Measurements from ENCODE around the gene INKA1.
A peak's percentile ranks its signal among the peaks of the same experiment; 100 is the strongest.
"Not testable (repeated sequence)": the region's sequence is repeated elsewhere in the genome, so short reads cannot be mapped to it uniquely, and the experiment has no call there.

INKA1 gene

GRCh38 chr3:49802719-49803464 lies at the start of gene INKA1:
Gene INKA1 (plus strand): TSS chr3:49803261. CDS start chr3:49803393, 132 bp downstream.
- Mint-ChIP-seq H3K4me3 (peak within 1 kb of the TSS; percentile 85), H3K4me1 (peaks cover 38% of the 10 kb centered on the region), H3K36me3 (no peaks in the 10 kb centered on the region), H3K9me3 (no peaks in the 10 kb centered on the region), H3K27me3 (peaks cover 2% of the 10 kb centered on the region), H3K27ac (peak within 1 kb of the TSS; percentile 85)
- peak; percentile 88 to 93 for DNase-seq (ENCODE audit: low spot score in 2 of 2)
- peak; percentile 72 for ATAC-seq (ENCODE audit: low read depth)

- peaks cover 15% of the 10 kb centered on the region for H3K36me3 Mint-ChIP-seq
- H3K9me3 Mint-ChIP-seq, result no peaks in the 10 kb centered on the region
- H3K4me3 Mint-ChIP-seq, result no peak overlapping the region
- no peak overlapping the region for H3K27ac Mint-ChIP-seq
- DNase-seq (ENCODE audit: low spot score in 2 of 2) (no peak), ATAC-seq (ENCODE audit: low read depth) (no peak)
- H3K4me1 Mint-ChIP-seq, result peaks cover 35% of the 10 kb centered on the region
- H3K27me3 Mint-ChIP-seq, result no peaks in the 10 kb centered on the region
Observed at GRCh38 chr3:49754536-49754935, 48.5 kb upstream of the INKA1 start.

GRCh38 chr3:49756036-49756435 lies 47.0 kb upstream of the INKA1 start:
- Mint-ChIP-seq H3K4me1 (peaks cover 36% of the 10 kb centered on the region), H3K27me3 (no peaks in the 10 kb centered on the region), H3K27ac (no peak overlapping the region), H3K4me3 (no peak overlapping the region), H3K36me3 (peaks cover 14% of the 10 kb centered on the region), H3K9me3 (no peaks in the 10 kb centered on the region)
- ATAC-seq (ENCODE audit: low read depth), result no peak
- DNase-seq (ENCODE audit: low spot score in 2 of 2), result no peak

DNA sequence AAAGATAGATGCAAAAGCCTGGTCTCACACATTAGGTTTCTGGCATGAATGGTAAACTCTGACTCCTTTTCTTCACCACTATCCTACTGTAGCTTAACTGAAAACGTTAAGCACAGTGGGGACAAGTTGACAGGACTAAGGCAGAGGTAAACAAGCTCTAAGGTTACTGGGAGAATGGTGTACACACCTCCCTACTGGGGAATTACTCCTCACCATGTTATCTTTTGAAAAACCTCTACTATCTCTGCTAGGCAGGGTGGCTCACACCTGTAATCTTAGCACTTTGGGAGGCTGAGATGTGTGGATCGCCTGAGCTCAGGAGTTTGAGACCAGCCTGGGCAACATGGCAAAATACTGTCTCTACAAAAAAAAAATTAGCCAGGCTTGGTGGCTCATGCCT lies 45.9 kb upstream of the INKA1 start:
- Mint-ChIP-seq H3K27me3 (no peaks in the 10 kb centered on the region), H3K27ac (no peak overlapping the region), H3K9me3 (no peaks in the 10 kb centered on the region), H3K4me3 (no peak overlapping the region), H3K36me3 (peaks cover 14% of the 10 kb centered on the region), H3K4me1 (peaks cover 36% of the 10 kb centered on the region)
- no peak for ATAC-seq (ENCODE audit: low read depth)
- no peak for DNase-seq (ENCODE audit: low spot score in 2 of 2)

DNA sequence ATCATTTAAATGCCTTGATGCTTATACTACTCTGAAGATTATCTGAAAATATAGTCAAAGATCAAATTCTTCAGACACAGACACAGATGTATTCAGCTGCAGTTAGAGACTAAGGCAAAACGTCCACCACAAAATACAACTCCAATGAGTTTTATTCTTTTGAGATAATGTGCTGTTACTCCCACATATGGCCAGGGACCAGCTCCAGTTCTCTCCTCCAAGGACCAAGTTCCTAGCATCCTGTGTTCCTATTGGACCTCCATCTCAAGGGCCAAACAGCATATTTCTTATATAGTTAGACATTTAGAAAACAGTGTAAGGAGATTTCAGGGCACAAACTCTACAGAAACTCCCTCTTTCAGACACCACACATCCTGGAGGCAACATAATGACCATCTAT lies 43.8 kb upstream of the INKA1 start:
- H3K36me3 Mint-ChIP-seq, result peaks cover 11% of the 10 kb centered on the region

GRCh38 chr3:49761661-49762060 lies 41.4 kb upstream of the INKA1 start:
- no peak for DNase-seq (ENCODE audit: low spot score in 2 of 2)
- Mint-ChIP-seq H3K4me3 (no peak overlapping the region), H3K9me3 (no peaks in the 10 kb centered on the region), H3K27ac (no peak overlapping the region), H3K4me1 (peaks cover 16% of the 10 kb centered on the region), H3K36me3 (peaks cover 12% of the 10 kb centered on the region), H3K27me3 (no peaks in the 10 kb centered on the region)
- ATAC-seq (ENCODE audit: low read depth), result no peak

More for the DNA sequence above, 43.8 kb upstream of the INKA1 start:
- Mint-ChIP-seq H3K4me1 (peaks cover 27% of the 10 kb centered on the region), H3K27me3 (no peaks in the 10 kb centered on the region), H3K27ac (peak overlapping the region; percentile 65), H3K9me3 (no peaks in the 10 kb centered on the region), H3K4me3 (no peak overlapping the region)
- DNase-seq (ENCODE audit: low spot score in 2 of 2) (no peak), ATAC-seq (ENCODE audit: low read depth) (no peak)

DNA sequence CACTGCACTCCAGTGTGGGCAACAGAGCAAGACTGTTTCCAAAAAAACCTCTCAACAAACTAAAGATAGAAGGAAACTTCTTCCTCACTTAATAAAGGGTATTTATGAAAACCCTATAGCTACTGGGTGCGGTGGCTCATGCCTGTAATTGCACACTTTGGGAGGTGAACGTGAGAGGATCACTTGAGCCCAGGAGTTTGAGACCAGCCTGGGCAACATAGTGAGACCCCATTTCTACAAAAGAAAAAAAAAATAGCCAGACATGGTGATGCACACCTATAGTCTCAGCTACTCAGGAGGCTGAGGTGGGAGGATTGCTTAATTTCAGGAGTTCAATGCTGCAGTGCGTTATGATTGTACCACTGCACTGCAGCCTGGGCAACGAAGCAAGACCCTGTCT lies 39.1 kb upstream of the INKA1 start:
- ATAC-seq (ENCODE audit: low read depth) (no peak), DNase-seq (ENCODE audit: low spot score in 2 of 2) (no peak)
- no peak overlapping the region for H3K27ac Mint-ChIP-seq
- no peaks in the 10 kb centered on the region for H3K27me3 Mint-ChIP-seq
- peaks cover 11% of the 10 kb centered on the region for H3K36me3 Mint-ChIP-seq
- peaks cover 12% of the 10 kb centered on the region for H3K4me1 Mint-ChIP-seq
- no peaks in the 10 kb centered on the region for H3K9me3 Mint-ChIP-seq
- H3K4me3 Mint-ChIP-seq, result no peak overlapping the region

- Mint-ChIP-seq H3K9me3 (no peaks in the 10 kb centered on the region), H3K4me1 (peaks cover 5% of the 10 kb centered on the region), H3K27ac (peak overlapping the region; percentile 45), H3K4me3 (no peak overlapping the region), H3K27me3 (no peaks in the 10 kb centered on the region), H3K36me3 (peaks cover 8% of the 10 kb centered on the region)
- DNase-seq (ENCODE audit: low spot score in 2 of 2) (no peak), ATAC-seq (ENCODE audit: low read depth) (no peak)
Observed at GRCh38 chr3:49769286-49769915, 33.7 kb upstream of the INKA1 start.

DNA sequence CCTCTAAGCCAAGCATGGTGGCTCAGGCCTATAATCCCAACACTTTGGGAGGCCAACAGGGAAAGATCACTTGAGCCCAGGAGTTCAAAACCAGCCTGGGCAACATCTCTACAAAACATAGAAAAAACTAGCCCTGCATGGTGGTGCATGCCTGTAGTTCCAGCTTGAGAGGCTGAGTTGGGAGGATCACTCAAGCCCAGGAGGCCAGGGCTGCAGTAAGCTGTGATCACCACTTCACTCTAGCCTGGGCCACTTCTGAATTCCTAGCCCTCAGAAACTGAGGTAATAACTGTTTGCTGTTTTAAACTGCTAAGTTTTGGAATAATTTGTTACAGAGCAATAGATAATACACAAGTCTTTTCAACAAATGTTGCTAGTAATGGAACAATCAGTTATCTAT lies 33.1 kb upstream of the INKA1 start:
- Mint-ChIP-seq H3K27me3 (no peaks in the 10 kb centered on the region), H3K4me1 (peaks cover 5% of the 10 kb centered on the region), H3K4me3 (no peak overlapping the region), H3K27ac (peak overlapping the region; percentile 45), H3K9me3 (no peaks in the 10 kb centered on the region), H3K36me3 (peaks cover 4% of the 10 kb centered on the region)
- no peak for DNase-seq (ENCODE audit: low spot score in 2 of 2)
- ATAC-seq (ENCODE audit: low read depth), result no peak

GRCh38 chr3:49771340-49771938 lies 31.6 kb upstream of the INKA1 start:
- no peaks in the 10 kb centered on the region for H3K9me3 Mint-ChIP-seq
- H3K4me3 Mint-ChIP-seq, result no peak overlapping the region
- ATAC-seq (ENCODE audit: low read depth) (no peak), DNase-seq (ENCODE audit: low spot score in 2 of 2) (no peak)
- H3K4me1 Mint-ChIP-seq, result peaks cover 8% of the 10 kb centered on the region
- H3K27me3 Mint-ChIP-seq, result no peaks in the 10 kb centered on the region
- H3K27ac Mint-ChIP-seq, result no peak overlapping the region
- peaks cover 4% of the 10 kb centered on the region for H3K36me3 Mint-ChIP-seq

- no peak overlapping the region for H3K4me3 Mint-ChIP-seq
- peaks cover 4% of the 10 kb centered on the region for H3K36me3 Mint-ChIP-seq
- no peak overlapping the region for H3K27ac Mint-ChIP-seq
- ATAC-seq (ENCODE audit: low read depth) (no peak), DNase-seq (ENCODE audit: low spot score in 2 of 2) (no peak)
- H3K9me3 Mint-ChIP-seq, result no peaks in the 10 kb centered on the region
- H3K4me1 Mint-ChIP-seq, result peaks cover 7% of the 10 kb centered on the region
- no peaks in the 10 kb centered on the region for H3K27me3 Mint-ChIP-seq
Observed at GRCh38 chr3:49772703-49773102, 30.4 kb upstream of the INKA1 start.

DNA sequence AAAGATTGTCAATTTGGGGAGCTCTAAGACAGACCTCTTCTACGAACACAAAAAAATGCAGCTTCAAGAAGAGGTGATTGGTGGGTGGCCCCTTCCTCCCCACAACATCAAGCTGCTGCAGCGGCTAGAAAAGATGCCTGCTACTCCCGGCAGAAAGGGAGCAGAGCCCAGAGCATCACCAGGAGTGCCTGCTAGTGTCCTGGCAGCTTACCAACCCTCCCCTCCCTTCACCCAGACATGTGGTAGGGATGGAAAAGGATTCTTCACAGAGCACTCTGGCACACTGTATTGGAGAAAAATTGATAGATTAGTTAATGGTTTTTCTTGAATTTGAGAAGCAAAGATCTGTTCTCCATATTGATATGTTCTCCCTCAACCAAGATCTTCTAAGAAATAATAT lies 27.5 kb upstream of the INKA1 start:
- peaks cover 8% of the 10 kb centered on the region for H3K36me3 Mint-ChIP-seq
- DNase-seq (ENCODE audit: low spot score in 2 of 2) (no peak), ATAC-seq (ENCODE audit: low read depth) (no peak)
- no peaks in the 10 kb centered on the region for H3K27me3 Mint-ChIP-seq
- H3K27ac Mint-ChIP-seq, result no peak overlapping the region
- no peaks in the 10 kb centered on the region for H3K9me3 Mint-ChIP-seq
- H3K4me3 Mint-ChIP-seq, result no peak overlapping the region
- H3K4me1 Mint-ChIP-seq, result peaks cover 12% of the 10 kb centered on the region

GRCh38 chr3:49776101-49776500 lies 27.0 kb upstream of the INKA1 start:
- H3K27me3 Mint-ChIP-seq; H3K27ac Mint-ChIP-seq; H3K4me3 Mint-ChIP-seq; DNase-seq (ENCODE audit: low spot score in 2 of 2); H3K9me3 Mint-ChIP-seq; ATAC-seq (ENCODE audit: low read depth); H3K36me3 Mint-ChIP-seq: not testable (repeated sequence)
- peaks cover 12% of the 10 kb centered on the region for H3K4me1 Mint-ChIP-seq

- no peaks in the 10 kb centered on the region for H3K9me3 Mint-ChIP-seq
- H3K36me3 Mint-ChIP-seq, result peaks cover 11% of the 10 kb centered on the region
- DNase-seq (ENCODE audit: low spot score in 2 of 2) (no peak), ATAC-seq (ENCODE audit: low read depth) (no peak)
- H3K27me3 Mint-ChIP-seq, result no peaks in the 10 kb centered on the region
- peak overlapping the region; percentile 47 for H3K27ac Mint-ChIP-seq
- H3K4me1 Mint-ChIP-seq, result peaks cover 17% of the 10 kb centered on the region
- no peak overlapping the region for H3K4me3 Mint-ChIP-seq
Observed at GRCh38 chr3:49779358-49780079, 23.5 kb upstream of the INKA1 start.

Data from memory B cell (primary cell).